Inflammatory macrophage treated with lipopolysaccharide for 1 hour (primary cell): ENCODE measurements around the gene ARFGAP1.
"Not testable (repeated sequence)": the region's sequence is repeated elsewhere in the genome, so short reads cannot be mapped to it uniquely, and the experiment has no call there.

Source experiments
- DNase-seq, 2 donors: peaks; one replicate each; pipeline ENCODE4 v3.0.0-alpha.2; 2020 to 2022

ARFGAP1 gene

GRCh38 chr20:63293456-63293855, 20.8 kb downstream of the ARFGAP1 start:
- DNase-seq = no peak

GRCh38 chr20:63293871-63294535, 21.4 kb downstream of the ARFGAP1 start:
- DNase-seq = no peak

- DNase-seq = no peak
These were observed 21.9 kb downstream of the ARFGAP1 start for GRCh38 chr20:63294536-63294900.

GRCh38 chr20:63295018-63295417, 22.4 kb downstream of the ARFGAP1 start:
- DNase-seq = no peak

- no peak for DNase-seq
These were observed 22.8 kb downstream of the ARFGAP1 start for GRCh38 chr20:63295422-63295821.

- no peak for DNase-seq
These were observed 23.2 kb downstream of the ARFGAP1 start for GRCh38 chr20:63295846-63296245.

- DNase-seq = no peak
These were observed 24.1 kb downstream of the ARFGAP1 start for GRCh38 chr20:63296531-63297299.

- no peak for DNase-seq
These were observed 24.8 kb downstream of the ARFGAP1 start for GRCh38 chr20:63297371-63297781.

GRCh38 chr20:63297796-63298572, 25.4 kb downstream of the ARFGAP1 start:
- no peak for DNase-seq

GRCh38 chr20:63298731-63299312, 26.2 kb downstream of the ARFGAP1 start:
- no peak for DNase-seq

GRCh38 chr20:63301671-63302070, 29.1 kb downstream of the ARFGAP1 start:
- no peak for DNase-seq

GRCh38 chr20:63303095-63303666, 30.6 kb downstream of the ARFGAP1 start:
- no peak for DNase-seq

- no peak for DNase-seq
These were observed 32.8 kb downstream of the ARFGAP1 start for GRCh38 chr20:63305393-63305792.

- DNase-seq = not testable (repeated sequence)
These were observed 33.5 kb downstream of the ARFGAP1 start for GRCh38 chr20:63305933-63306672.

GRCh38 chr20:63306673-63307537, 34.3 kb downstream of the ARFGAP1 start:
- no peak for DNase-seq

GRCh38 chr20:63307538-63308217, 35.1 kb downstream of the ARFGAP1 start:
- DNase-seq = no peak

GRCh38 chr20:63308218-63308911, 35.8 kb downstream of the ARFGAP1 start:
- no peak for DNase-seq

GRCh38 chr20:63309261-63310071, 36.9 kb downstream of the ARFGAP1 start:
- DNase-seq = peak in 1 of 2 donors; percentile 19
